Psoas muscle (tissue), 8 donors: Measurements from ENCODE around the gene SEC14L2. TPM values are rescaled to one million over a fixed set of nuclear protein-coding genes. Genes with fewer than 3 reads are reported as not detected.

ENCODE experiments used
- ATAC-seq, 4 donors: fragments of 200-7000 bp; cut with Tn5 transposase; one replicate each; pipeline ENCODE4 v1.9.1; 2020; ENCODE audit warnings: moderate library complexity in 3 of 4, mild to moderate bottlenecking in 2 of 4
- DNase-seq, 2 donors: peaks; one replicate each; pipeline ENCODE4 v3.0.0-alpha.2; 2020
- H3K27ac ChIP-seq: fragments of 200-600 bp; one replicate; pipeline ENCODE4 v1.8.0; 2022
- H3K27me3 ChIP-seq, 3 donors: fragments of 200-600 bp in 1 of 3; one replicate each; pipeline versions ENCODE4 v1.6.1 to v1.8.0; 2013 to 2022; ENCODE audit warnings: low read length in 2 of 3, mild to moderate bottlenecking in 2 of 3, moderate library complexity in 1 of 3; ENCODE audit not compliant: insufficient read depth in 3 of 3
- H3K36me3 ChIP-seq, 2 donors: fragments of 200-600 bp in 1 of 2; one replicate each; pipeline versions ENCODE4 v1.6.1 to v1.8.0; 2013 to 2022; ENCODE audit warnings: low read depth in 1 of 2, mild to moderate bottlenecking in 1 of 2, moderate library complexity in 1 of 2; ENCODE audit not compliant: insufficient read depth in 1 of 2
- H3K4me1 ChIP-seq: fragments of 200-600 bp; one replicate; pipeline ENCODE4 v1.8.0; 2022
- H3K4me3 ChIP-seq: fragments of 200-600 bp; one replicate; pipeline ENCODE4 v1.8.0; 2022; ENCODE audit warnings: mild to moderate bottlenecking
- H3K9me3 ChIP-seq: fragments of 200-600 bp; one replicate; pipeline ENCODE4 v1.8.0; 2022
- CTCF ChIP-seq: fragments of 200-600 bp; IDR thresholded peaks from one replicate; pipeline ENCODE4 v1.8.0; 2022; ENCODE audit warnings: antibody characterized with exemption
- WGBS, 3 donors: extraction: QIAGEN DNeasy Blood & Tissue Kit; methylation state at CpG; one replicate each; pipeline versions ENCODE4 v1.1.6 to v1.1.7; 2013; 5-methylcytosine and 5-hydroxymethylcytosine counted together
- intact Hi-C, 2 donors: fragments of 100-400 bp; cut with DNase I; formaldehyde crosslinking; loops; one replicate each; pipeline versions ENCODE4 v1.11.0 to v1.14.2; 2022
- polyA plus RNA-seq, 3 donors: library from polyadenylated mRNA; stranded (reverse); fragments of 200-250 nt; gene quantifications; one replicate each; pipeline ENCODE4 v1.2.3, GENCODE V29; 2013
- total RNA-seq, 4 donors: library from RNA; stranded (reverse); fragmentation: NEBNext Ultra II Directional in 2 of 4; extraction: Animal tissue kit (Norgen Biotek cat#: 25700) in 2 of 4; gene quantifications; one replicate each; pipeline versions ENCODE4 v1.2.1 to v1.2.4, GENCODE V29; 2021 to 2023
- donor health status: healthy with polysubstance abuse.
- donor health status: DM: no; HTN: no; CAD: no; lungs with moderate emphysema.
- donor health status: Bipolar disorder and iron deficiency.
- donor health status: healthy.
- donor health status: DM: yes; HTN: yes; CAD: no.
- donor health status: DM: no; HTN: no; CAD: no.
- donor health status: DM: no; HTN: no; CAD: no.
- donor health status: DM: yes; HTN: yes; CAD: no.

The SEC14L2 gene
- total and polyA plus RNA-seq, 7 donors = 0.38 to 75.0 (median 1.9) TPM

GRCh38 chr22:30426388-30427353, 29.9 kb downstream of the SEC14L2 start:
- TF ChIP-seq CTCF = peak; percentile 40
- peak overlapping the region; percentile 83 for H3K4me3 ChIP-seq
- H3K36me3 ChIP-seq = no peaks in the 10 kb centered on the region
- DNase-seq (peak; percentile 81 to 89), ATAC-seq (peak in 3 of 4 donors; percentile 15 to 31 (median 25))
- H3K4me1 ChIP-seq = peaks cover 21% of the 10 kb centered on the region
- 54 to 60% (median 55%) methylated on average over 29 of the region's 29 CpGs for WGBS, 3 donors
- peak overlapping the region; percentile 72 for H3K27ac ChIP-seq
- H3K9me3 ChIP-seq = no peaks in the 10 kb centered on the region
- no peaks in the 10 kb centered on the region for H3K27me3 ChIP-seq
- intact Hi-C loops = loop anchor here (2.0 to 10.0 kb wide), 4 partner anchors 34 to 178 kb away; partner anchors contain the start of genes CCDC157 (in 1 of the 2), SF3A1 (in 1 of the 2) and TCN2 (in 1 of the 2)

GRCh38 chr22:30427871-30428270, 31.1 kb downstream of the SEC14L2 start:
- TF ChIP-seq CTCF = no peak
- H3K36me3 ChIP-seq = no peaks in the 10 kb centered on the region
- peaks cover 9% of the 10 kb centered on the region for H3K4me1 ChIP-seq
- no peak overlapping the region for H3K27ac ChIP-seq
- H3K4me3 ChIP-seq = no peak overlapping the region
- WGBS, 3 donors = 73 to 90% (median 74%) methylated on average over 1 of the region's 1 CpG
- DNase-seq (peak in 1 of 2 donors; percentile 21), ATAC-seq (no peak)
- no peaks in the 10 kb centered on the region for H3K9me3 ChIP-seq
- intact Hi-C loops = loop anchor here (2.0 to 10.0 kb wide), 4 partner anchors 36 to 177 kb away; partner anchors contain the start of genes CCDC157 (in 1 of the 2), SF3A1 (in 1 of the 2) and TCN2 (in 1 of the 2)
- no peaks in the 10 kb centered on the region for H3K27me3 ChIP-seq

GRCh38 chr22:30429887-30430286, 33.1 kb downstream of the SEC14L2 start:
- WGBS, 3 donors = 46 to 57% (median 54%) methylated on average over 4 of the region's 4 CpGs
- Histone ChIP-seq H3K4me1 (peaks cover 2% of the 10 kb centered on the region), H3K36me3 (no peaks in the 10 kb centered on the region), H3K9me3 (no peaks in the 10 kb centered on the region), H3K4me3 (no peak overlapping the region), H3K27me3 (no peaks in the 10 kb centered on the region), H3K27ac (no peak overlapping the region)
- no peak for DNase-seq
- intact Hi-C loops = loop anchor here (5.0 to 10.0 kb wide), 3 partner anchors 38 to 175 kb away; partner anchors contain the start of genes CCDC157 (in 1 of the 2), SF3A1 (in 1 of the 2) and TCN2 (in 1 of the 2)
- no peak for ATAC-seq
- no peak for TF ChIP-seq CTCF

GRCh38 chr22:30430933-30431332, 34.1 kb downstream of the SEC14L2 start:
- no peak for ATAC-seq
- Histone ChIP-seq H3K4me1 (no peaks in the 10 kb centered on the region), H3K9me3 (no peaks in the 10 kb centered on the region), H3K27me3 (no peaks in the 10 kb centered on the region), H3K27ac (no peak overlapping the region), H3K4me3 (no peak overlapping the region), H3K36me3 (no peaks in the 10 kb centered on the region)
- TF ChIP-seq CTCF = no peak
- peak in 1 of 2 donors; percentile 49 for DNase-seq
- intact Hi-C loops = no loop called here
- WGBS, 3 donors = 73 to 77% (median 73%) methylated on average over 4 of the region's 4 CpGs
